ENCODE results near the gene ALG13.
"Not testable (repeated sequence)": the region's sequence is repeated elsewhere in the genome, so short reads cannot be mapped to it uniquely, and the experiment has no call there.

ALG13 gene
- 42.5 to 46.7 reads per million in 2 experiments for total RNA-seq

- DNase-seq (ENCODE audit: low read depth): peak; percentile 89
Measured at GRCh38 chrX:111680988-111681779, at the start of gene ALG13. ALG13 (plus strand) TSS chrX:111681170; CDS start chrX:111681219, 49 bp downstream.

- DNase-seq (ENCODE audit: low read depth): no peak
Measured at GRCh38 chrX:111634823-111635729, 45.9 kb upstream of the ALG13 start.

GRCh38 chrX:111641969-111642368, 39.0 kb upstream of the ALG13 start:
- no peak for DNase-seq (ENCODE audit: low read depth)

GRCh38 chrX:111645165-111645564, 35.8 kb upstream of the ALG13 start:
- not testable (repeated sequence) for DNase-seq (ENCODE audit: low read depth)

GRCh38 chrX:111645607-111646006, 35.4 kb upstream of the ALG13 start:
- DNase-seq (ENCODE audit: low read depth): no peak

GRCh38 chrX:111646515-111646914, 34.5 kb upstream of the ALG13 start:
- no peak for DNase-seq (ENCODE audit: low read depth)

GRCh38 chrX:111648802-111649201, 32.2 kb upstream of the ALG13 start:
- no peak for DNase-seq (ENCODE audit: low read depth)

GRCh38 chrX:111649638-111650037, 31.3 kb upstream of the ALG13 start:
- DNase-seq (ENCODE audit: low read depth): no peak

GRCh38 chrX:111650845-111651244, 30.1 kb upstream of the ALG13 start:
- no peak for DNase-seq (ENCODE audit: low read depth)

- no peak for DNase-seq (ENCODE audit: low read depth)
Measured at GRCh38 chrX:111652719-111653118, 28.3 kb upstream of the ALG13 start.

GRCh38 chrX:111661241-111661640, 19.7 kb upstream of the ALG13 start:
- no peak for DNase-seq (ENCODE audit: low read depth)

GRCh38 chrX:111662292-111662691, 18.7 kb upstream of the ALG13 start:
- DNase-seq (ENCODE audit: low read depth): no peak

GRCh38 chrX:111671668-111672067, 9.3 kb upstream of the ALG13 start:
- no peak for DNase-seq (ENCODE audit: low read depth)

- DNase-seq (ENCODE audit: low read depth): no peak
Measured at GRCh38 chrX:111687305-111687704, 6.3 kb downstream of the ALG13 start.

- DNase-seq (ENCODE audit: low read depth): no peak
Measured at GRCh38 chrX:111695297-111695880, 14.4 kb downstream of the ALG13 start.

- no peak for DNase-seq (ENCODE audit: low read depth)
Measured at GRCh38 chrX:111719426-111720210, 38.6 kb downstream of the ALG13 start.

GRCh38 chrX:111728096-111728495, 47.1 kb downstream of the ALG13 start:
- DNase-seq (ENCODE audit: low read depth): no peak

GRCh38 chrX:111731351-111731750, 50.4 kb downstream of the ALG13 start:
- DNase-seq (ENCODE audit: low read depth): no peak

- DNase-seq (ENCODE audit: low read depth): no peak
Measured at GRCh38 chrX:111736571-111736970, 55.6 kb downstream of the ALG13 start.

GRCh38 chrX:111742018-111742417, 61.0 kb downstream of the ALG13 start:
- DNase-seq (ENCODE audit: low read depth): no peak

- DNase-seq (ENCODE audit: low read depth): no peak
Measured at GRCh38 chrX:111743316-111743715, 62.3 kb downstream of the ALG13 start.

GRCh38 chrX:111756486-111756885, 75.5 kb downstream of the ALG13 start:
- no peak for DNase-seq (ENCODE audit: low read depth)

Data from T follicular helper cell (primary cell).